Ammon's horn (tissue), 1 donor: Measurements from ENCODE around the gene IL19.
"Not testable (repeated sequence)": the region's sequence is repeated elsewhere in the genome, so short reads cannot be mapped to it uniquely, and the experiment has no call there.

ENCODE experiments used
- DNase-seq: peaks from one replicate; pipeline ENCODE4 v3.0.0-alpha.2; 2016; ENCODE audit warnings: low spot score

Gene IL19

GRCh38 chr1:206776229-206776628 is 5.7 kb downstream of the IL19 start:
- DNase-seq = no peak

- DNase-seq = no peak
These were observed 7.5 kb downstream of the IL19 start for GRCh38 chr1:206778031-206778430.

GRCh38 chr1:206778911-206779310 is 8.3 kb downstream of the IL19 start:
- DNase-seq = not testable (repeated sequence)

DNA sequence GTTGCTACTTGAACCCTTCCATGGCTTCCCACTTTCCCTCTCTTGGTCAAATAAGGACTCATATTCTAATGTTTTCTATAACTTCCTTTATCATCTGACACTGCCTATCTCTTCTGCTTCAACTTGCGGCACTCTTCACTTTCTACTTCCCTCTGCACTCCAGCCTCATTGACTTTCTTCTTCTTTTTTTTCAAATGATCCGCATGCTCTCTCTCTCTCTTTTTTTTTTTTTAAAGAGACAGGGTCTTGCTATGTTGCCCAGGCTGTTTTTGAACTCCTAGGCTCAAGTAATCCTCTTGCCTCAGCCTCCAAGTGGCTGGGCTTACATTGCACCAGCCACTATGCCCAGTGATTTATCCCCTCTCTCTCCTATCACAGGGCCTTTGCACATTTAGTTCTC is 9.1 kb downstream of the IL19 start:
- no peak for DNase-seq

GRCh38 chr1:206782448-206782847 is 11.9 kb downstream of the IL19 start:
- no peak for DNase-seq

DNA sequence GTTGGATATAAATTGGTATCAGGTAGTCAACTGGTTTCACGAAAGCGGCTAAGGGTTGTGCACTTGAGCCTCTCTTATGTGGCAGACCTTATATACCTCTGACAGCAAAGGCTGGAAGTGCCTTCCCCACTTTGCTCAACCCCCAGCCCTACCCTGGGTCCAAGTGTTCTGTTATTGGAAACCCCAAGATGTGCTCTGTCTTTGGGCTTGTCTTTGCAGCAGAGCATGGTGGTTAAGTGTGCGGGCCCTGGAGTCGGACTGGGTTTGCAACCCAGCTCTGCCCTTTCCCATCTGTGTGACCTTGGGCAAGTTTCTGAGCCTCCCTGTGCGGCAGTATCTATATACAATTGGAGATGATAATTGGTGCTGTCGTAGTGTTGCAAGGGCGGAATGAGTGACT is 12.9 kb downstream of the IL19 start:
- DNase-seq = no peak

- DNase-seq = no peak
These were observed 13.9 kb downstream of the IL19 start for GRCh38 chr1:206784471-206784903.

DNA sequence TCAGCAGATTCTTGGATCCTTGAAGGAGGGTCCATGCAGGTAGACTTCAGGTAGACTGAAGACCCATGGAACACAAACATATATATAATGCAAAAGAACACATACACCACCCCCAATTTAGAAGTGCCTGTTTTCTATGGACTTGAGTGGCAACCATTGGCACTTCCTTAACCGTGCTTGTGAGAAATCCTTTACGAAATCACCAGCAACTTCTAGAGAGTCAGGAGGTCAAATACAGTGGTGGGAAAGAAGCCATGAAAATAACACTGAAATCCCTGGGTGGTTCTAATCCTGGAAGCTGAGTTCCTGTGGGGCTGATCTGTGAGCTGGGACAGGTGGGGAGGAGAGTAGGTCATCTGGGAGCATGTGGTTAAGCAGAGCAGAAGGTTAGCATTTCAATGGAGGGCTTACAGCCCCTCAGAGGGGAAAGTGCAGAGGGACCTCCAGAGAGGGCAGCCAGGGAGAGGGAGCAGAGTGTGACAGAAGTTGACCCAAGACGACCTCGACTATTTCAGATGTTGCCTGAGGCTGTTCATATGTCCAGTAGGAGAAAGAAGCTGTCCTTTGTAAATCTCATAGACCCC is 14.7 kb downstream of the IL19 start:
- no peak for DNase-seq

DNA sequence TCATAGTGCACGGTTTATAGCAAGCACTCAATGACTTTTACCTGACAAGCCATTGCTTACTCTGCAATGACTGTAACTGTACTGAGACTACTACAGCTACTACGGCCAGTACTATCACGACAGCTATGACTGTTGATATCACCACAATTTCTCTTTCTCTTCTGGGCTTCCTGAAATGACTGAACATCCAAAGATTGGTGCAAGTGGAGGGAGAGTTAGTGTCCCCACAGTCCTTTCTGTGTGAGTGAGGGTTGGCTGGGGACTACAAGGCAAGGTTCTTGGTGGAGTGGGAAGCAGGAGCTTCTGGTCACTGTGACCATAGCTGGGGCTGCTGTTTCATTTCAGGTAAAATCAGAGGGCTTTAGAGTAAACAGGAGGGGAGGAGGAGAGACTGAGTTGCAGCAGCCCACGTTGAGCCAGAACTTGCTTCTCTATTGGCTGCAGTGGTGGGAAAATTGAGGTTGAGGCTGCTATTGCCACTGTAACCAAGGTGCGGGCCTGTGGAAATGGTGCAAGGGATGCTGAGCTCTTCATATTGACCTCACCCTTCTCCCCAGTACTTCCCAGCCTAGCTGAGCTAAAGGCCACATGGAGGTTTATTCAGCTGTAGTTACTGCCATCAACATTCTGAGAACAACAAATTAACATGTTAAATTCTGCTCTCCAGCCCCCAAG is 15.8 kb downstream of the IL19 start:
- DNase-seq = no peak

GRCh38 chr1:206787891-206788290 is 17.3 kb downstream of the IL19 start:
- no peak for DNase-seq

- DNase-seq = no peak
These were observed 18.0 kb downstream of the IL19 start for GRCh38 chr1:206788487-206789050.

- no peak for DNase-seq
These were observed 20.1 kb downstream of the IL19 start for GRCh38 chr1:206790502-206791250.

DNA sequence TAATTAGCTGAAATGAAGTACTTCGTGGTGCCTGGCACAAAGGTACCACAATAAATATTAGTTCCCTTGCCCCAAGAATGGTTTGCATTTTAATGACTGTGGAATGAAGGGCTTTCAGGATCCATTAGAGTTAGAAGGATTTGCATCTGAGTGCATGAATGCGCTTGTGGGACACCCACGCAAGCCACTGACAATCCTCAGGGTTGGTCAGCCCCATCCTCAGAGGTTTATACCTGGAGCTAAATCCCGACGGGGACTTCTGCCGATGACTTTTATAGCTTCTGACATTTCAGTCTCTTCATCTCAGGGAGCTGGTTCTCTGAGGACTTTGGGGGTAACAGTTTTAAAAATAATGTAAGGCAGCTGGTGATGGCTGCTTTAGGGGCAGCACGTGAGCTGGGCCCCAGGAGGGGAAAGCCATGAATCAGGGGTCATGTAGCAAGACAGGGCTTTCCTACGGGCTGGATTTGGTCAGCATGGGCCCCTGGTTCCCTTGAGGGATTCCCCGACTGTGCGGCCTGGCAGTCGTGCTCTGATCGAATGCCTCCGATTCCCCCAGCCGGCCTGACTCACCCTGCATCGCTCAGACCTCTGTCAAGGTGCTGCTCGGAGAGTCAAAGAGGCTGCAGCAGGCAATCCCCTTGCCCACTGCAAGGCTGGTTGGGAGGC is 22.5 kb downstream of the IL19 start:
- no peak for DNase-seq

- DNase-seq = no peak
These were observed 23.0 kb downstream of the IL19 start for GRCh38 chr1:206793620-206794019.

DNA sequence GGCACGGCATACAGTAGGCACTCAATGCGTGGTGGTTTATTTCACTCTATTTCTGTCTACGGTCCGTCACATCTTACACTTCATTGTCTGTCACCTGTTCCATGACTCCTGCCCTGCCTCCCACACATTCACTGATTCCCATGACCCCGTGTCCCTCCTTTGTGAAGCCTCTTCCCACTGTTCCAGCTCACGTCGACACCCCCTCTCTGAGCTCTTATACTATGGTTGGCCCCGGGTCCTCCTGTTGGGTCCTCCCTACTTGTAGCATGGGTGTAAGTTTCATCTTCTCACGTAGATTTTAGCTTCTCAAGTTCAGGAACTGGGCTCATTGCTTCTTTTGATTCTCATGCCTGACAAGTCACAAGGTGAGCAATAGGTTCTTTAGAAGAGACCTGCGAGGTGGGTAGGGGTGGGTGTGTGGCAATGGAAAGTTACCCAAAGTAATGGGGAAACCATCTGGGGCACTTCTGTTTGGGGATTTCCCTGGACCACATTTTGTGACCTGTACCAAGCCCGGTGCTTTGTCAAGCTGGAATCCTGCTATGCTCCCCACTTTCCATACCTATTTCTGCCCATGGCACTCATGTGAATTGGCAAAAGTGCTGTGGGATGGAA is 23.8 kb downstream of the IL19 start:
- DNase-seq = no peak

DNA sequence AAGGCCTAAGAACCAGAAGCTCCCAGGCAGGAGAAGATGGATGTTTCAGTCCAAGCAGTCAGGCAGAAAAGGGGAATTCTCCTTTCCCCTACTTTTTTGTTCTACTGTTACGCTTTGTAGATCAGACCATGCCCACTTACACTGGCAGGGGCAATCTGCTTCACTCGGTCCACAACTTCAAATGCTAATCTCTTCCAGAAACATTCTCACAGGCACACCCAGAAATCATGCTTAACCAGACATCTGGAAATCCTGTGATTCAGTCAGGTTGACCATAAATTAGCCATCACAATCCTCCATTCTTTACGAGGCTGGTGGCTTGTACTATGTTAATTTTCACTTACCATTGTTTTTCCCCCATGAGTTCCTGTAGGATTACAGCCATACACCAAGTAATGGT is 25.5 kb downstream of the IL19 start:
- DNase-seq = no peak

- no peak for DNase-seq
These were observed 26.4 kb downstream of the IL19 start for GRCh38 chr1:206796981-206797402.

DNA sequence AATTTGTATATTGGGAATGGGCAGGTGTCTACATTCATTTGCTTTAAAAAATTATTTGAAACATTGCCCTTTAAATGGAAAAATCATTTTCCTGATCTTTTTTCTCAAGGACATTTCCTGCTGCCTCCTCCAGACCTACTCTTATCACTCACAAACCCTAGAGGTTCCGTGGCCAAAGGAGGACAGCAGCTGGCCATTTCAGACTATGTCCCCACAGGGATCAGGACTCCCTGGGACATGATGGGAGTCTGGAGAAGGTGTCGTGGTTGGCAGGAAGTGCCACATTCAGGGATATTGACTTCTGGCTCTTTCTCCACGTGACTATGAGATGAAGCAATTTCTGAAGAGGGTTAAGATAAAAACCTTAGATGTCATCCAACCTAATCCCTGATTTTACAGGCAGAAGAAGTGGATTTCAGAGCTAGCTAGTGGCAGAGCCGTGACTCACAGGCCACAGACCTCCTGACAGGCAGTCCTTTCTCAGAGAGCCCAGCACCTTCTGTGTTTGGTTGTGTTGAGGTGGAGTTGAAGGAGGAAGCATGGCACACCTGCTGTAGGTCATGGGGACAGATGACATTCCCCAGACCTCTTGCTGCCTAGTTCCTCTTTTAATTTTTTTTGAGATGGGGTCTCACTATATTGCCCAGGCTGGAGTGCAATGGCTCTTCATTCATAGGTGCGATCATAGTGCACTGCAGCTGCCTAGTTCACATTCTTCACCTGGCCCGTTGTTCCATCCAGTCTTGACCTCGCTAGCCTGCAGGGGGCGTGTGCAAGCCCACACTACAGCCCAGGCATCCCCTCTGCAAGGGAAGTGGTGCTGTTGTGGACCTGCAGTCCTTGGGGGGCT is 27.2 kb downstream of the IL19 start:
- no peak for DNase-seq

- no peak for DNase-seq
These were observed 27.9 kb downstream of the IL19 start for GRCh38 chr1:206798384-206798996.

DNA sequence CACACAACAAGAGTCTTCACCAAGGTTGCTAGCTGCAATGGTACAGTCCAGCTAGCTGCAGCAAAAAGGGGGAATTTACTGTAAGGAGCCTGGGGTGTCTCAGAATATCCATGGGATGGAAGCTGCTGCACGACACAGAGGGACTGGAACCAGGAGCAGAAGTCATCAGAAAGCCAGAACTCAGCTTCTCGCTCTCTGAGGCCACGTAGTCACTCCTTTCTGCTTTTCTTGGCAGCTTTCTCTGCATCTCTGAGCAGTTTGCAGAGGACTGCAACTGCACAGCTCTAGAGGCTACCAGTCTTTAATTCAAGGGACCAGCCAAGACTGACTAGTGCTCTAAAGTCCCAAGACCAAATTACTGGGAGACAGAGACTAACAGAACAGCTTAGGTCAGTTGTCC is 28.7 kb downstream of the IL19 start:
- DNase-seq = no peak

DNA sequence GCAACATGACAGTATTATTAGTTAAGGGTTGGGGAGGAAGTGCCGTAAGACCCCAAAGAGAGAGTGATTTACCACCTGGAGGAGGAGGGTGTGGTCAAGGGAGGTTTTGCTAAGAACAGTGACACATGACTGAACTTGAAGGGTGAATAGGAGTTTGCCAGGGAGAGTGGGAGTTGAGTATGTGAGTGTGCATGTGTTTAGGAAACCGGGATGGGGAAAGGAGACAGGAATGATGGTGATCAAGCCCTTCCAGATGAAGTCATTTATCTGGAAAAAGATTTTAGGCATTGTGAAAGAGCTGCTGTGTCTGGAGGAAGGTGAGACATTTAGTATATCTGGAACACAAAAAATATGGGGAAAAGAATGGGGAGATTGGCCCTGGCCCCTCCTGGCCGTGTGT is 29.8 kb downstream of the IL19 start:
- DNase-seq = no peak
